DND-41 (cell line): ENCODE results near the gene STAT5B.

Experiments
- CTCF ChIP-seq: IDR thresholded peaks from 2 replicates; pipeline ENCODE4 v1.5.1; 2012; ENCODE audit warnings: borderline replicate concordance, low read length, moderate library complexity, mild to moderate bottlenecking; ENCODE audit not compliant: poor library complexity, severe bottlenecking; ENCODE audit errors: extremely low read depth
- EZH2 ChIP-seq: IDR thresholded peaks from 3 replicates; pipeline ENCODE4 v1.6.1; 2012; ENCODE audit warnings: borderline replicate concordance, low read depth, mild to moderate bottlenecking, moderate library complexity, low read length, inconsistent platforms; ENCODE audit not compliant: severe bottlenecking

GRCh38 chr17:42272162-42272907, 3.9 kb downstream of the STAT5B start:
- no peak for TF ChIP-seq CTCF
- no peak for TF ChIP-seq EZH2
